ENCODE data around the gene OR8B4. TPM values are rescaled to one million over a fixed set of nuclear protein-coding genes. Genes with fewer than 3 reads are reported as not detected.

Gene OR8B4
- total RNA-seq, 1 experiment from 2014 or later: not detected

- Histone ChIP-seq H3K9ac (ENCODE audit: low read length) (no peak within 1 kb of the TSS), H3K4me2 (ENCODE audit: low read length) (no peak within 1 kb of the TSS), H3K27ac (ENCODE audit: low read depth, low read length) (no peak within 1 kb of the TSS), H3K79me2 (ENCODE audit: insufficient read depth, low read length) (no peaks in the 10 kb centered on the region), H3K9me2 (ENCODE audit: insufficient read depth) (no peaks in the 10 kb centered on the region), H3K4me3 (replicated peaks in 1 of 2; ENCODE audit: low read depth in 1 of 2, low read length in 2 of 2) (no peak within 1 kb of the TSS), H3K9me3 (ENCODE audit: control insufficient read depth in 1 of 2, insufficient read depth in 1 of 2, low read depth in 1 of 2, low read length in 2 of 2) (no peaks in the 10 kb centered on the region), H4K20me1 (ENCODE audit: insufficient read depth) (no peaks in the 10 kb centered on the region), H2AFZ (ENCODE audit: low read depth, low read length, poor library complexity, severe bottlenecking) (no peak within 1 kb of the TSS), H3K36me3 (ENCODE audit: control insufficient read depth in 1 of 2, insufficient read depth in 2 of 2, low read length in 2 of 2) (no peaks in the 10 kb centered on the region), H3K4me1 (ENCODE audit: control insufficient read depth in 1 of 2, insufficient read depth in 2 of 2, low read length in 2 of 2) (no peaks in the 10 kb centered on the region), H3K27me3 (ENCODE audit: insufficient read depth, low read length) (peaks cover 7% of the 10 kb centered on the region; the same call in 1 of the 2 replicates)
- CTCF ChIA-PET: no interaction called here
- RAD21 ChIA-PET (ENCODE audit: low non-redundant PET in 1 of 2, low total read pairs in 2 of 2, uncharacterized antibody in 2 of 2, unreplicated experiment in 2 of 2): no interaction called here
- intact Hi-C loops (cut with micrococcal nuclease): no loop called here
- DNase-seq (ENCODE audit: low read depth, low spot score): no peak
- no TSS peak for BruUV-seq (replicated peaks)
- POLR2A ChIA-PET: no interaction called here
- TF ChIP-seq ZNF274 (IDR thresholded peaks at IDR 0.05; ENCODE audit: low read depth, low read length): no peak
- no peak for TF ChIP-seq SIN3A (IDR thresholded peaks at IDR 0.05; ENCODE audit: low read depth)
- no peak for TF ChIP-seq SRF (IDR thresholded peaks at IDR 0.05; ENCODE audit: low read depth)
- no peak for TF ChIP-seq CTCF (IDR thresholded peaks at IDR 0.05 in 2 of 3, conservative IDR thresholded peaks at IDR 0.05 in 1 of 3; ENCODE audit: borderline replicate concordance in 1 of 3, insufficient read depth in 1 of 3, low read depth in 2 of 3, low read length in 2 of 3)
- no peak for TF ChIP-seq MAX (IDR thresholded peaks at IDR 0.05)
- no peak for TF ChIP-seq EGR1 (IDR thresholded peaks at IDR 0.05; ENCODE audit: low read depth)
- no peak for TF ChIP-seq ATF3 (IDR thresholded peaks at IDR 0.05)
- no peak for TF ChIP-seq YY1 (IDR thresholded peaks at IDR 0.05; ENCODE audit: extremely low read depth, insufficient replicate concordance, low read depth, low read length)
- no peak for TF ChIP-seq ZBTB33 (IDR thresholded peaks at IDR 0.05; ENCODE audit: extremely low read depth, insufficient replicate concordance, low read length)
- no peak for TF ChIP-seq EZH2phosphoT487 (IDR thresholded peaks at IDR 0.05; ENCODE audit: borderline replicate concordance)
- no peak for TF ChIP-seq ZFX (IDR thresholded peaks at IDR 0.05)
- no peak for TF ChIP-seq ELF1 (IDR thresholded peaks at IDR 0.05; ENCODE audit: borderline replicate concordance, low read depth)
- TF ChIP-seq TCF7L2 (IDR thresholded peaks at IDR 0.05; ENCODE audit: borderline replicate concordance, extremely low read depth, insufficient read depth, insufficient read length): no peak
- no peak for TF ChIP-seq REST (IDR thresholded peaks at IDR 0.05; ENCODE audit: low read depth)
- TF ChIP-seq JUND (IDR thresholded peaks at IDR 0.05): no peak
- TF ChIP-seq POLR2A (IDR thresholded peaks at IDR 0.05; ENCODE audit: borderline replicate concordance, extremely low read depth, insufficient read depth, insufficient read length): no peak
- ATAC-seq: no peak
Measured at GRCh38 chr11:124384399-124384798, 40.3 kb downstream of the OR8B4 start, which contains the start of gene OR8B2. OR8B2 (minus strand) TSS chr11:124384499; CDS start chr11:124383343, 1,156 bp downstream.

All from HCT116 (cell line).